GM23338 (cell line): Measurements from ENCODE around the gene RPTOR. TPM values are rescaled to one million over a fixed set of nuclear protein-coding genes. Genes with fewer than 3 reads are reported as not detected.

ENCODE experiments used
- ATAC-seq: fragments of 200-7000 bp; cut with Tn5 transposase; 3 replicates; pipeline ENCODE4 v1.9.1; 2020
- DNase-seq: peaks from one replicate; pipeline ENCODE4 v3.0.0-alpha.2; 2015; ENCODE audit warnings: low spot score
- H2AFZ ChIP-seq: fragments of 200-600 bp; sonication (generic); 2 replicates; pipeline ENCODE4 v1.8.0; 2016; ENCODE audit warnings: antibody characterized with exemption, mild to moderate bottlenecking, moderate library complexity
- H3F3A ChIP-seq: fragments of 200-600 bp; sonication (generic); replicated peaks from 2 replicates; pipeline ENCODE4 v1.8.0; 2017; ENCODE audit warnings: antibody characterized with exemption, mixed run types, low read depth
- H3K27ac ChIP-seq: fragments of 200-600 bp; sonication (generic); 2 replicates; pipeline ENCODE4 v1.6.1; 2016; ENCODE audit warnings: low read depth
- H3K27me3 ChIP-seq: fragments of 200-600 bp; sonication (generic); 2 replicates; pipeline ENCODE4 v1.8.0; 2016; ENCODE audit warnings: mild to moderate bottlenecking, mixed run types, moderate library complexity; ENCODE audit not compliant: insufficient read depth
- H3K36me3 ChIP-seq: fragments of 200-600 bp; sonication (generic); 2 replicates; pipeline ENCODE4 v1.8.0; 2016; ENCODE audit warnings: mild to moderate bottlenecking; ENCODE audit not compliant: insufficient read depth
- H3K4me1 ChIP-seq: fragments of 200-600 bp; sonication (generic); 2 replicates; pipeline ENCODE4 v1.8.0; 2016; ENCODE audit warnings: mild to moderate bottlenecking, moderate library complexity; ENCODE audit not compliant: insufficient read depth
- H3K4me2 ChIP-seq: fragments of 200-600 bp; sonication (generic); 2 replicates; pipeline ENCODE4 v1.7.1; 2017; ENCODE audit warnings: mixed run types
- H3K4me3 ChIP-seq: fragments of 200-600 bp; sonication (generic); 2 replicates; pipeline ENCODE4 v1.6.1; 2016; ENCODE audit warnings: mixed run types
- H3K79me2 ChIP-seq: fragments of 200-600 bp; sonication (generic); replicated peaks from 2 replicates; pipeline ENCODE4 v1.8.0; 2017; ENCODE audit warnings: mild to moderate bottlenecking; ENCODE audit not compliant: insufficient read depth
- H3K9me2 ChIP-seq: fragments of 200-600 bp; sonication (generic); 2 replicates; pipeline ENCODE4 v1.8.0; 2017; ENCODE audit not compliant: insufficient read depth
- H4K20me1 ChIP-seq: fragments of 200-600 bp; sonication (generic); replicated peaks from 2 replicates; pipeline ENCODE4 v1.8.0; 2017; ENCODE audit warnings: mild to moderate bottlenecking; ENCODE audit not compliant: insufficient read depth
- H3K27ac Mint-ChIP-seq: 2 replicates; pipeline ENCODE4 v1.8.0; 2020; ENCODE audit warnings: inconsistent platforms, mild to moderate bottlenecking, moderate library complexity, mixed read lengths
- H3K27me3 Mint-ChIP-seq: 3 replicates; pipeline ENCODE4 v1.8.0; 2022; ENCODE audit warnings: low read depth, mild to moderate bottlenecking, moderate library complexity, mixed read lengths, inconsistent platforms; ENCODE audit not compliant: insufficient read depth, poor library complexity
- H3K36me3 Mint-ChIP-seq: 3 replicates; pipeline ENCODE4 v1.8.0; 2021; ENCODE audit warnings: low read depth, mild to moderate bottlenecking, inconsistent platforms, moderate library complexity, mixed read lengths
- H3K4me1 Mint-ChIP-seq: 3 replicates; pipeline ENCODE4 v1.8.0; 2020; ENCODE audit warnings: mild to moderate bottlenecking, inconsistent platforms, mixed read lengths
- H3K4me3 Mint-ChIP-seq: 3 replicates; pipeline ENCODE4 v1.8.0; 2021; ENCODE audit warnings: moderate library complexity, mild to moderate bottlenecking, inconsistent platforms, mixed read lengths
- H3K9me3 Mint-ChIP-seq: 3 replicates; pipeline ENCODE4 v1.8.0; 2020; ENCODE audit warnings: moderate library complexity, mild to moderate bottlenecking, inconsistent platforms, mixed read lengths
- CREB1 ChIP-seq: fragments of 250-450 bp; sonication (Bioruptor Pico); IDR thresholded peaks from 2 replicates; pipeline ENCODE4 v1.5.0; 2020; ENCODE audit warnings: low read depth, mild to moderate bottlenecking, moderate library complexity
- EZH2 ChIP-seq: fragments of 200-600 bp; sonication (generic); IDR thresholded peaks from one replicate; pipeline ENCODE4 v1.8.0; 2017; ENCODE audit warnings: antibody characterized with exemption, mild to moderate bottlenecking, low read depth; ENCODE audit not compliant: unreplicated experiment
- JUNB ChIP-seq: IDR thresholded peaks from one replicate; pipeline ENCODE4 v1.6.1; 2016; ENCODE audit warnings: antibody characterized with exemption; ENCODE audit not compliant: unreplicated experiment
- NANOG ChIP-seq: IDR thresholded peaks from 2 replicates; pipeline ENCODE4 v1.6.1; 2016; ENCODE audit warnings: antibody characterized with exemption, borderline replicate concordance
- POLR2AphosphoS5 ChIP-seq: IDR thresholded peaks from 2 replicates; pipeline ENCODE4 v1.6.1; 2016; ENCODE audit warnings: antibody characterized with exemption, low read depth
- REST ChIP-seq: IDR thresholded peaks from one replicate; pipeline ENCODE4 v1.6.1; 2018; ENCODE audit warnings: antibody characterized with exemption; ENCODE audit not compliant: unreplicated experiment
- STAT1 ChIP-seq: IDR thresholded peaks from one replicate; pipeline ENCODE4 v1.6.1; 2016; ENCODE audit warnings: antibody characterized with exemption; ENCODE audit not compliant: unreplicated experiment
- ZNF114 ChIP-seq: fragments of 250-450 bp; sonication (Bioruptor Pico); IDR thresholded peaks from 2 replicates; pipeline ENCODE4 v1.5.0; 2020; ENCODE audit warnings: mild to moderate bottlenecking, moderate library complexity
- ZNF331 ChIP-seq: fragments of 250-450 bp; sonication (Bioruptor Pico); IDR thresholded peaks from 2 replicates; pipeline ENCODE4 v1.5.0; 2020; ENCODE audit warnings: low read depth, mild to moderate bottlenecking, moderate library complexity
- polyA plus RNA-seq: library from polyadenylated mRNA; unstranded; fragments of >200 nt; fragmentation: Nextera tagmentation; extraction: Ambion mirVana; gene quantifications from 2 replicates; pipeline ENCODE4 v1.2.1, GENCODE V29; 2016
- total RNA-seq: library from RNA; depleted of rRNA; stranded (reverse); fragments of >200 nt; shearing (Covaris generic); gene quantifications from 2 replicates; pipeline ENCODE4 v1.2.3, GENCODE V29; 2014
- TF ChIP-seq, protein P1 (sequence below): IDR thresholded peaks from 2 replicates; pipeline ENCODE4 v1.6.1; 2016; ENCODE audit warnings: antibody characterized with exemption
- TF ChIP-seq, protein P2 (sequence below), 2 experiments: fragments of 200-600 bp in 1 of 2; sonication (generic) in 1 of 2; conservative IDR thresholded peaks; 2 replicates each; pipeline versions ENCODE4 v1.5.1 to v1.6.1; 2016 to 2017; ENCODE audit warnings: antibody characterized with exemption in 2 of 2, low read depth in 2 of 2, mild to moderate bottlenecking in 2 of 2, moderate library complexity in 1 of 2
- TF ChIP-seq, protein P3 (sequence below): fragments of 250-450 bp; sonication (Bioruptor Pico); IDR thresholded peaks from 2 replicates; pipeline ENCODE4 v1.5.0; 2020; ENCODE audit warnings: mild to moderate bottlenecking, moderate library complexity

RPTOR gene
- total and polyA plus RNA-seq, 2 experiments from 2014 or later = 9.5 to 38.0 TPM

- Mint-ChIP-seq H3K27me3 (peaks cover 13% of the 10 kb centered on the region), H3K27ac (no peak overlapping the region), H3K9me3 (no peaks in the 10 kb centered on the region), H3K4me3 (no peak overlapping the region), H3K36me3 (peaks cover 18% of the 10 kb centered on the region), H3K4me1 (no peaks in the 10 kb centered on the region)
- Histone ChIP-seq H4K20me1 (no peaks in the 10 kb centered on the region), H3K4me2 (no peak overlapping the region), H3K4me1 (no peaks in the 10 kb centered on the region), H3K27ac (no peak overlapping the region), H3K27me3 (no peaks in the 10 kb centered on the region), H3K36me3 (peaks cover 3% of the 10 kb centered on the region; the same call in 1 of the 2 replicates), H3K79me2 (no peaks in the 10 kb centered on the region), H3K4me3 (no peak overlapping the region), H3F3A (no peaks in the 10 kb centered on the region), H3K9me2 (no peaks in the 10 kb centered on the region), H2AFZ (no peak overlapping the region)
- DNase-seq = no peak
- TF ChIP-seq STAT1 (no peak), NANOG (no peak), ZNF331 (CRISPR knock-in tag) (no peak), ZNF114 (CRISPR knock-in tag) (no peak), EZH2 (no peak), JUNB (no peak), CREB1 (CRISPR knock-in tag) (no peak), POLR2AphosphoS5 (no peak), REST (no peak)
- TF ChIP-seq, protein P1, sequence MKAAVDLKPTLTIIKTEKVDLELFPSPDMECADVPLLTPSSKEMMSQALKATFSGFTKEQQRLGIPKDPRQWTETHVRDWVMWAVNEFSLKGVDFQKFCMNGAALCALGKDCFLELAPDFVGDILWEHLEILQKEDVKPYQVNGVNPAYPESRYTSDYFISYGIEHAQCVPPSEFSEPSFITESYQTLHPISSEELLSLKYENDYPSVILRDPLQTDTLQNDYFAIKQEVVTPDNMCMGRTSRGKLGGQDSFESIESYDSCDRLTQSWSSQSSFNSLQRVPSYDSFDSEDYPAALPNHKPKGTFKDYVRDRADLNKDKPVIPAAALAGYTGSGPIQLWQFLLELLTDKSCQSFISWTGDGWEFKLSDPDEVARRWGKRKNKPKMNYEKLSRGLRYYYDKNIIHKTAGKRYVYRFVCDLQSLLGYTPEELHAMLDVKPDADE = no peak
- TF ChIP-seq, protein P2, sequence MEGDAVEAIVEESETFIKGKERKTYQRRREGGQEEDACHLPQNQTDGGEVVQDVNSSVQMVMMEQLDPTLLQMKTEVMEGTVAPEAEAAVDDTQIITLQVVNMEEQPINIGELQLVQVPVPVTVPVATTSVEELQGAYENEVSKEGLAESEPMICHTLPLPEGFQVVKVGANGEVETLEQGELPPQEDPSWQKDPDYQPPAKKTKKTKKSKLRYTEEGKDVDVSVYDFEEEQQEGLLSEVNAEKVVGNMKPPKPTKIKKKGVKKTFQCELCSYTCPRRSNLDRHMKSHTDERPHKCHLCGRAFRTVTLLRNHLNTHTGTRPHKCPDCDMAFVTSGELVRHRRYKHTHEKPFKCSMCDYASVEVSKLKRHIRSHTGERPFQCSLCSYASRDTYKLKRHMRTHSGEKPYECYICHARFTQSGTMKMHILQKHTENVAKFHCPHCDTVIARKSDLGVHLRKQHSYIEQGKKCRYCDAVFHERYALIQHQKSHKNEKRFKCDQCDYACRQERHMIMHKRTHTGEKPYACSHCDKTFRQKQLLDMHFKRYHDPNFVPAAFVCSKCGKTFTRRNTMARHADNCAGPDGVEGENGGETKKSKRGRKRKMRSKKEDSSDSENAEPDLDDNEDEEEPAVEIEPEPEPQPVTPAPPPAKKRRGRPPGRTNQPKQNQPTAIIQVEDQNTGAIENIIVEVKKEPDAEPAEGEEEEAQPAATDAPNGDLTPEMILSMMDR (conservative IDR thresholded peaks at IDR 0.05; ENCODE audit: low read depth in 2 of 2) = no peak
- TF ChIP-seq, protein P3, sequence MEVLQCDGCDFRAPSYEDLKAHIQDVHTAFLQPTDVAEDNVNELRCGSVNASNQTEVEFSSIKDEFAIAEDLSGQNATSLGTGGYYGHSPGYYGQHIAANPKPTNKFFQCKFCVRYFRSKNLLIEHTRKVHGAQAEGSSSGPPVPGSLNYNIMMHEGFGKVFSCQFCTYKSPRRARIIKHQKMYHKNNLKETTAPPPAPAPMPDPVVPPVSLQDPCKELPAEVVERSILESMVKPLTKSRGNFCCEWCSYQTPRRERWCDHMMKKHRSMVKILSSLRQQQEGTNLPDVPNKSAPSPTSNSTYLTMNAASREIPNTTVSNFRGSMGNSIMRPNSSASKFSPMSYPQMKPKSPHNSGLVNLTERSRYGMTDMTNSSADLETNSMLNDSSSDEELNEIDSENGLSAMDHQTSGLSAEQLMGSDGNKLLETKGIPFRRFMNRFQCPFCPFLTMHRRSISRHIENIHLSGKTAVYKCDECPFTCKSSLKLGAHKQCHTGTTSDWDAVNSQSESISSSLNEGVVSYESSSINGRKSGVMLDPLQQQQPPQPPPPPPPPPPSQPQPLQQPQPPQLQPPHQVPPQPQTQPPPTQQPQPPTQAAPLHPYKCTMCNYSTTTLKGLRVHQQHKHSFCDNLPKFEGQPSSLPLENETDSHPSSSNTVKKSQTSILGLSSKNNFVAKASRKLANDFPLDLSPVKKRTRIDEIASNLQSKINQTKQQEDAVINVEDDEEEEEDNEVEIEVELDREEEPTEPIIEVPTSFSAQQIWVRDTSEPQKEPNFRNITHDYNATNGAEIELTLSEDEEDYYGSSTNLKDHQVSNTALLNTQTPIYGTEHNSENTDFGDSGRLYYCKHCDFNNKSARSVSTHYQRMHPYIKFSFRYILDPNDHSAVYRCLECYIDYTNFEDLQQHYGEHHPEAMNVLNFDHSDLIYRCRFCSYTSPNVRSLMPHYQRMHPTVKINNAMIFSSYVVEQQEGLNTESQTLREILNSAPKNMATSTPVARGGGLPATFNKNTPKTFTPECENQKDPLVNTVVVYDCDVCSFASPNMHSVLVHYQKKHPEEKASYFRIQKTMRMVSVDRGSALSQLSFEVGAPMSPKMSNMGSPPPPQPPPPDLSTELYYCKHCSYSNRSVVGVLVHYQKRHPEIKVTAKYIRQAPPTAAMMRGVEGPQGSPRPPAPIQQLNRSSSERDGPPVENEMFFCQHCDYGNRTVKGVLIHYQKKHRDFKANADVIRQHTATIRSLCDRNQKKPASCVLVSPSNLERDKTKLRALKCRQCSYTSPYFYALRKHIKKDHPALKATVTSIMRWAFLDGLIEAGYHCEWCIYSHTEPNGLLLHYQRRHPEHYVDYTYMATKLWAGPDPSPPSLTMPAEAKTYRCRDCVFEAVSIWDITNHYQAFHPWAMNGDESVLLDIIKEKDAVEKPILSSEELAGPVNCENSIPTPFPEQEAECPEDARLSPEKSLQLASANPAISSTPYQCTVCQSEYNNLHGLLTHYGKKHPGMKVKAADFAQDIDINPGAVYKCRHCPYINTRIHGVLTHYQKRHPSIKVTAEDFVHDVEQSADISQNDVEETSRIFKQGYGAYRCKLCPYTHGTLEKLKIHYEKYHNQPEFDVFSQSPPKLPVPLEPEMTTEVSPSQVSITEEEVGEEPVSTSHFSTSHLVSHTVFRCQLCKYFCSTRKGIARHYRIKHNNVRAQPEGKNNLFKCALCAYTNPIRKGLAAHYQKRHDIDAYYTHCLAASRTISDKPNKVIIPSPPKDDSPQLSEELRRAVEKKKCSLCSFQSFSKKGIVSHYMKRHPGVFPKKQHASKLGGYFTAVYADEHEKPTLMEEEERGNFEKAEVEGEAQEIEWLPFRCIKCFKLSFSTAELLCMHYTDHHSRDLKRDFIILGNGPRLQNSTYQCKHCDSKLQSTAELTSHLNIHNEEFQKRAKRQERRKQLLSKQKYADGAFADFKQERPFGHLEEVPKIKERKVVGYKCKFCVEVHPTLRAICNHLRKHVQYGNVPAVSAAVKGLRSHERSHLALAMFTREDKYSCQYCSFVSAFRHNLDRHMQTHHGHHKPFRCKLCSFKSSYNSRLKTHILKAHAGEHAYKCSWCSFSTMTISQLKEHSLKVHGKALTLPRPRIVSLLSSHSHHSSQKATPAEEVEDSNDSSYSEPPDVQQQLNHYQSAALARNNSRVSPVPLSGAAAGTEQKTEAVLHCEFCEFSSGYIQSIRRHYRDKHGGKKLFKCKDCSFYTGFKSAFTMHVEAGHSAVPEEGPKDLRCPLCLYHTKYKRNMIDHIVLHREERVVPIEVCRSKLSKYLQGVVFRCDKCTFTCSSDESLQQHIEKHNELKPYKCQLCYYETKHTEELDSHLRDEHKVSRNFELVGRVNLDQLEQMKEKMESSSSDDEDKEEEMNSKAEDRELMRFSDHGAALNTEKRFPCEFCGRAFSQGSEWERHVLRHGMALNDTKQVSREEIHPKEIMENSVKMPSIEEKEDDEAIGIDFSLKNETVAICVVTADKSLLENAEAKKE (CRISPR knock-in tag) = no peak
- ATAC-seq = no peak
Measured at GRCh38 chr17:80947200-80947940, 402.7 kb downstream of the RPTOR start.
